Measurements from ENCODE around the gene TUBD1.

TUBD1 gene

DNA sequence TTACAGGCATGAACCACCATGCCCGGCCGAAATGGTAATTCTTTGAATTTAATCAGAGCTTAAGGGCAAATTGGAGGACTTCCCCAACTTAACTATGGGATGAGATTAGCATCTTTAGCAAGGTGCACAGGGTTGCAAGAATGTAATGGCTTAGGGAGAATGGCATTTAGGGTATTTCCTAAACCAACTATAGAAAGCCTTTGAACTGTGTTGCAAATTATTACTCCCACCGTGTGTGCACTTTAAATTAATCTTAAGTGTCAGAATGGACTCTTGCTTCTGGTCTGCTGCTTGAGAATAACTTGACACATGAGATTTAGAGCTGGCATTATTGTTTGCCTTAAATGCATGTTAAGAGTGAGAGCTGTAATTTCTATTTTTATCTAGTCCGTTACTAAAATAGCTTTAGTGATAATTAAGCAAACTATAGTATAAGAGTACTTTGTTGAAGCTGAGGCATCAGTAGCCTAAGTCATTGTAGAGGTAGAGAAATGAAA, 59.8 kb downstream of the TUBD1 start:
- ATAC-seq = no peak
- TF ChIP-seq CSDC2 (CRISPR knock-in tag; IDR thresholded peaks at IDR 0.05) (peak; percentile 7; the same call in 1 of the 2 replicates), CREB5 (CRISPR knock-in tag; IDR thresholded peaks at IDR 0.05; ENCODE audit: low read depth) (peak; percentile 28; the same call in 1 of the 2 replicates), ISL1 (CRISPR knock-in tag; IDR thresholded peaks at IDR 0.05) (peak; percentile 88), SNAI2 (CRISPR knock-in tag; IDR thresholded peaks at IDR 0.05) (0 out of 2 replicates have a peak, but pooled peaks have one; percentile 31), RARB (CRISPR knock-in tag; IDR thresholded peaks at IDR 0.05) (no peak)

GRCh38 chr17:59830846-59831486, 61.8 kb downstream of the TUBD1 start:
- no peak for ATAC-seq
- TF ChIP-seq ISL1 (CRISPR knock-in tag; IDR thresholded peaks at IDR 0.05) (no peak; the same call in 1 of the 2 replicates), ZNF565 (CRISPR knock-in tag; conservative IDR thresholded peaks at IDR 0.05; ENCODE audit: low read depth) (0 out of 2 replicates have a peak, but pooled peaks have one; percentile 37), SNAI2 (CRISPR knock-in tag; IDR thresholded peaks at IDR 0.05) (no peak), CSDC2 (CRISPR knock-in tag; IDR thresholded peaks at IDR 0.05) (peak; percentile 85), ZFP3 (CRISPR knock-in tag; IDR thresholded peaks at IDR 0.05) (peak; percentile 80), TOX (CRISPR knock-in tag; IDR thresholded peaks at IDR 0.05; ENCODE audit: borderline replicate concordance) (0 out of 2 replicates have a peak, but pooled peaks have one; percentile 37), OSR1 (CRISPR knock-in tag; IDR thresholded peaks at IDR 0.05) (0 out of 2 replicates have a peak, but pooled peaks have one; percentile 13), ZFP30 (CRISPR knock-in tag; IDR thresholded peaks at IDR 0.05) (no peak), RARB (CRISPR knock-in tag; IDR thresholded peaks at IDR 0.05) (no peak), CREB5 (CRISPR knock-in tag; IDR thresholded peaks at IDR 0.05; ENCODE audit: low read depth) (no peak)
- TF ChIP-seq, protein P1, sequence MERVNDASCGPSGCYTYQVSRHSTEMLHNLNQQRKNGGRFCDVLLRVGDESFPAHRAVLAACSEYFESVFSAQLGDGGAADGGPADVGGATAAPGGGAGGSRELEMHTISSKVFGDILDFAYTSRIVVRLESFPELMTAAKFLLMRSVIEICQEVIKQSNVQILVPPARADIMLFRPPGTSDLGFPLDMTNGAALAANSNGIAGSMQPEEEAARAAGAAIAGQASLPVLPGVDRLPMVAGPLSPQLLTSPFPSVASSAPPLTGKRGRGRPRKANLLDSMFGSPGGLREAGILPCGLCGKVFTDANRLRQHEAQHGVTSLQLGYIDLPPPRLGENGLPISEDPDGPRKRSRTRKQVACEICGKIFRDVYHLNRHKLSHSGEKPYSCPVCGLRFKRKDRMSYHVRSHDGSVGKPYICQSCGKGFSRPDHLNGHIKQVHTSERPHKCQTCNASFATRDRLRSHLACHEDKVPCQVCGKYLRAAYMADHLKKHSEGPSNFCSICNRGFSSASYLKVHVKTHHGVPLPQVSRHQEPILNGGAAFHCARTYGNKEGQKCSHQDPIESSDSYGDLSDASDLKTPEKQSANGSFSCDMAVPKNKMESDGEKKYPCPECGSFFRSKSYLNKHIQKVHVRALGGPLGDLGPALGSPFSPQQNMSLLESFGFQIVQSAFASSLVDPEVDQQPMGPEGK (CRISPR knock-in tag; IDR thresholded peaks at IDR 0.05; ENCODE audit: borderline replicate concordance) = 0 out of 2 replicates have a peak, but pooled peaks have one; percentile 13

- ATAC-seq = peak; percentile 7
- TF ChIP-seq TOX (CRISPR knock-in tag; IDR thresholded peaks at IDR 0.05; ENCODE audit: borderline replicate concordance) (peak; percentile 12; the same call in 1 of the 2 replicates), OSR1 (CRISPR knock-in tag; IDR thresholded peaks at IDR 0.05) (no peak), CREB5 (CRISPR knock-in tag; IDR thresholded peaks at IDR 0.05; ENCODE audit: low read depth) (no peak), ESRRG (CRISPR knock-in tag; IDR thresholded peaks at IDR 0.05) (no peak), ZC3H10 (CRISPR knock-in tag; IDR thresholded peaks at IDR 0.05) (no peak; the same call in 1 of the 2 replicates), ISL1 (CRISPR knock-in tag; IDR thresholded peaks at IDR 0.05) (no peak), ZFP3 (CRISPR knock-in tag; IDR thresholded peaks at IDR 0.05) (peak; percentile 85), ARNTL (CRISPR knock-in tag; IDR thresholded peaks at IDR 0.05; ENCODE audit: borderline replicate concordance, low read depth) (no peak), SNAI2 (CRISPR knock-in tag; IDR thresholded peaks at IDR 0.05) (no peak), PPARA (CRISPR knock-in tag; IDR thresholded peaks at IDR 0.05; ENCODE audit: borderline replicate concordance) (no peak), ZNF565 (CRISPR knock-in tag; conservative IDR thresholded peaks at IDR 0.05; ENCODE audit: low read depth) (no peak), ZNF70 (CRISPR knock-in tag; IDR thresholded peaks at IDR 0.05) (no peak), ZFP30 (CRISPR knock-in tag; IDR thresholded peaks at IDR 0.05) (no peak), BACH2 (CRISPR knock-in tag; IDR thresholded peaks at IDR 0.05; ENCODE audit: borderline replicate concordance) (no peak), GLIS3 (CRISPR knock-in tag; IDR thresholded peaks at IDR 0.05) (0 out of 2 replicates have a peak, but pooled peaks have one; percentile 61), RARB (CRISPR knock-in tag; IDR thresholded peaks at IDR 0.05) (peak; percentile 68; the same call in 1 of the 2 replicates), ZNF8 (CRISPR knock-in tag; IDR thresholded peaks at IDR 0.05) (no peak), POU6F1 (CRISPR knock-in tag; IDR thresholded peaks at IDR 0.05; ENCODE audit: borderline replicate concordance, low read depth) (no peak), CSDC2 (CRISPR knock-in tag; IDR thresholded peaks at IDR 0.05) (peak; percentile 91; the same call in 1 of the 2 replicates)
- TF ChIP-seq, protein P1 (CRISPR knock-in tag; IDR thresholded peaks at IDR 0.05; ENCODE audit: borderline replicate concordance) = no peak
- TF ChIP-seq, protein P2, sequence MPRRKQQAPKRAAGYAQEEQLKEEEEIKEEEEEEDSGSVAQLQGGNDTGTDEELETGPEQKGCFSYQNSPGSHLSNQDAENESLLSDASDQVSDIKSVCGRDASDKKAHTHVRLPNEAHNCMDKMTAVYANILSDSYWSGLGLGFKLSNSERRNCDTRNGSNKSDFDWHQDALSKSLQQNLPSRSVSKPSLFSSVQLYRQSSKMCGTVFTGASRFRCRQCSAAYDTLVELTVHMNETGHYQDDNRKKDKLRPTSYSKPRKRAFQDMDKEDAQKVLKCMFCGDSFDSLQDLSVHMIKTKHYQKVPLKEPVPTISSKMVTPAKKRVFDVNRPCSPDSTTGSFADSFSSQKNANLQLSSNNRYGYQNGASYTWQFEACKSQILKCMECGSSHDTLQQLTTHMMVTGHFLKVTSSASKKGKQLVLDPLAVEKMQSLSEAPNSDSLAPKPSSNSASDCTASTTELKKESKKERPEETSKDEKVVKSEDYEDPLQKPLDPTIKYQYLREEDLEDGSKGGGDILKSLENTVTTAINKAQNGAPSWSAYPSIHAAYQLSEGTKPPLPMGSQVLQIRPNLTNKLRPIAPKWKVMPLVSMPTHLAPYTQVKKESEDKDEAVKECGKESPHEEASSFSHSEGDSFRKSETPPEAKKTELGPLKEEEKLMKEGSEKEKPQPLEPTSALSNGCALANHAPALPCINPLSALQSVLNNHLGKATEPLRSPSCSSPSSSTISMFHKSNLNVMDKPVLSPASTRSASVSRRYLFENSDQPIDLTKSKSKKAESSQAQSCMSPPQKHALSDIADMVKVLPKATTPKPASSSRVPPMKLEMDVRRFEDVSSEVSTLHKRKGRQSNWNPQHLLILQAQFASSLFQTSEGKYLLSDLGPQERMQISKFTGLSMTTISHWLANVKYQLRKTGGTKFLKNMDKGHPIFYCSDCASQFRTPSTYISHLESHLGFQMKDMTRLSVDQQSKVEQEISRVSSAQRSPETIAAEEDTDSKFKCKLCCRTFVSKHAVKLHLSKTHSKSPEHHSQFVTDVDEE (CRISPR knock-in tag; IDR thresholded peaks at IDR 0.05) = no peak
Measured at GRCh38 chr17:59830007-59830630, 62.6 kb downstream of the TUBD1 start.

Measured in SK-N-SH treated with all-trans-retinoic acid at 6 μM for 48 hours (cell line).